ENCODE measurements around the gene NACC1.
"Not testable (repeated sequence)": the region's sequence is repeated elsewhere in the genome, so short reads cannot be mapped to it uniquely, and the experiment has no call there.

NACC1 gene

DNA sequence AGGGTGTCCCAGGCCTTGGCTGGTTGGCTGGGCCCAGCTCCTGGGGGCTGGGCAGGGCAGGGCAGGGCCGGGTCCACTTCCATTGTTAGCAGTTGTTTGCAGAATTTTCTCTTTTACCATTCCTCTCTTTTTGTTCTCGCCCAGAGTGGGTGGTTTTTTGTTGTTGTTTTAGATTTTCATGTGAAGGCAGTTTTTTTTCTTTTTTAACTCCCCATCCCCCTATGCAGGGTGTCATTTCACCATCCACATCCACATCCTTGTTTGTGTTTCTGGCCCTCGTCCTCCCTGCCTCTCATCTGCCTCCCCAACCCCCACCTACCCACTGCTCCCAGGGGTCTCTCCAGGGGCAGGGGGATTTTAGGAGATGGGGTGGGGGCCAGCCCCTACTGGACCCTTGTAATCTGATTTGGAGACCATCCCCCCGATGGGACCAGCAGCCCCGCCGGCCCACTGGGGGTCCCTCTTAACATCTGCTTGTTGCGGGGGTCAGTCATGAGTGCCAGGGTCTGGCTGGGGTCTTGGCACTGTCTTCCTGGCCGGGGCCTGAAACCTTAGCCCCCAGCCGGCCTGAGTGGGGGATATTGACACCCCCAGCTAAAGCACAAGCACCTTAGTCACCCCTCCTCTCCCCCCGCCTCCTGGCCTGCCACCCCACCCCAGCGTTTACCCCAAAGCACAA lies 21.7 kb downstream of the NACC1 start:
- Histone ChIP-seq H3K9me3 (ENCODE audit: low read length) (no peaks in the 10 kb centered on the region), H3K4me3 (ENCODE audit: low read length) (no peak overlapping the region), H3K4me1 (ENCODE audit: insufficient read depth, low read length) (peaks cover 2% of the 10 kb centered on the region), H3K27me3 (ENCODE audit: insufficient read depth, low read length) (no peaks in the 10 kb centered on the region), H2AFZ (ENCODE audit: low read depth, low read length) (no peak overlapping the region), H3K36me3 (ENCODE audit: insufficient read depth, low read length) (peaks cover 47% of the 10 kb centered on the region)

DNA sequence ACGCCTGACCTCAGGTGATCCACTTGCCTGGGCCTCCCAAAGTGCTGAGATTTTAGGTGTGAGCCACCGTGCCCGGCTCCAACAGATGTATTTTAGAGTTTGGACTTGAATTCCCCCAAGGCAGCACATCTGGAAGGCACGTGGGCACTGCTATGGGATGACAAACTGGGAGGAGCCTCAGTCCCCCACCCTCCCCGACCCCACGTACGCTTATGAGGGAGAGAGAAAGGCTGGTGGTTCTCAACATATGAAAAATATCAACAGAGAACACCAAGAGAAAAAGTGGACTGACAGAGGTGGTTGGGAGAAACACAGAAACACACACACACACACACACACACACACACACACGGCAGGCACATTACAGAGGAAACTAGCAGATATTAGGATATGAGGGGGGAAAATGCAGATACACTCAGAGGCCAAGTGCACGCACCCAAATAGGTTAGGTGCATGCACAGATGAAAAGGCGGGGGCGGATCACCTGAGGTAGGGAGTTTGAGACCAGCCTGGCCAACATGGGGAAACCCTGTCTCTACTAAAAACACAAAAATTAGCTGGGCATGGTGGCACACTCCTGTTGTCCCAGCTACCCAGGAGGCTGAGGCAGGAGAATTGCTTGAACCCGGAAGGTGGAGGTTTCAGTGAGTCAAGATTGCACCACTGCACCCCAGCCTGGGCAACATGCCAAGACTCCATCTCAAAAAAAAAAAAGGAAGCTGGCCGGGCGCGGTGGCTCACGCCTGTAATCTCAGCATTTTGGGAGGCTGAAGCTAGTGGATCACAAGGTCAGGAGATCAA lies 28.9 kb downstream of the NACC1 start:
- Histone ChIP-seq H3K4me3 (ENCODE audit: low read length) (no peak overlapping the region), H3K4me1 (ENCODE audit: insufficient read depth, low read length) (peaks cover 2% of the 10 kb centered on the region), H2AFZ (ENCODE audit: low read depth, low read length) (no peak overlapping the region)

DNA sequence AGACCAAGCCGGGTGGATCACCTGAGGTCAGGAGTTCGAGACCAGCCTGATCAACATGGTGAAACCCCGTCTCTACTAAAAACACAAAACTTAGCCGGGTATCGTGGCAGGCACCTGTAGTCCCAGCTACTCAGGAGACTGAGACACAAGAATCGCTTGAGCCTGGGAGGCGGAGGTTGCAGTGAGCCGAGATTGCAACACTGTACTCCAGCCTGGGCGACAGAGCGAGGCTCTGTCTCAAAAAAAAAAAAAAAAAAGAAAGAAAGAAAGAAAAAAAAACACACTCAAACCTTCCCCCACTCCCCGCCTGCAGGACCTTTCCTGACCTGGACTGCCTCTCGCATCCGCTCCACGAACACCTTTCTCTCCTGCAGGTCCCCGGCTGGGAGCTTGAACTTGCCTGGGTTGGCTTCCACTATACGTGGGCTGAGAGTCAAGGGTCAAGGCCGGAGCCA lies 31.1 kb downstream of the NACC1 start:
- not testable (repeated sequence) for H3K36me3 ChIP-seq (ENCODE audit: insufficient read depth, low read length); H3K4me1 ChIP-seq (ENCODE audit: insufficient read depth, low read length); H3K9me3 ChIP-seq (ENCODE audit: low read length); H3K27me3 ChIP-seq (ENCODE audit: insufficient read depth, low read length)
- H3K4me3 ChIP-seq (ENCODE audit: low read length), result peak overlapping the region; percentile 90
- peak overlapping the region; percentile 44 for H2AFZ ChIP-seq (ENCODE audit: low read depth, low read length)

More for the DNA sequence above, 28.9 kb downstream of the NACC1 start:
- Histone ChIP-seq H3K9me3 (ENCODE audit: low read length) (no peaks in the 10 kb centered on the region), H3K36me3 (ENCODE audit: insufficient read depth, low read length) (peaks cover 6% of the 10 kb centered on the region), H3K27me3 (ENCODE audit: insufficient read depth, low read length) (no peaks in the 10 kb centered on the region)

DNA sequence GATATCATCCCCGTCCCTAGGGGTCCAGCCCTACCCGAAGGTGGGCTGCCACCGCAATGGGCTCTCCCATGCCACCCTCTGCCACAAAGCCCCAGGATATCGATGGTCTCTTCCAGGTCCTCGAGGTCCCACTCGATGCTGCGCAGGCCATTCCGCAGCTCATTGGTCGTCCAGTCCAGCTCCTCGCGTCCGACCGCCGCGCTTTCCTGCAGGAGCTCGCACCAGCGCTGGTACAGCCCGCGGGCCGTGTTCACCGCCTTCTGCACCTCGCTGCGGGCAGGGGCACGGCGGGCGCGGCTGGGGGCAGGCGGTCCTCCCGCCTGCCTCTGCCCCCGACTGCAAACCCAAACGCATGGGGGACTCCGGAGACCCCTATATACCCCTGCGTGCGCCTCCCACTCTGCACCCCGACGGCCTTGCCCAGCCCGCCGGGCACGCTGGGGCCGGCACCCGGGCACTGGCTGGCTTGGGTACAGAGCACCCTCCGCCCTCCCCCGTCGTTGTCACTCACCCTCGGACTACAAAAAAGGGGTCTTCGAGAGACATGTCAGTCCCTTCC lies 31.6 kb downstream of the NACC1 start:
- Histone ChIP-seq H3K4me1 (ENCODE audit: insufficient read depth, low read length) (peaks cover 13% of the 10 kb centered on the region), H3K36me3 (ENCODE audit: insufficient read depth, low read length) (peaks cover under 1% of the 10 kb centered on the region), H3K9me3 (ENCODE audit: low read length) (no peaks in the 10 kb centered on the region), H3K27me3 (ENCODE audit: insufficient read depth, low read length) (no peaks in the 10 kb centered on the region), H2AFZ (ENCODE audit: low read depth, low read length) (peak overlapping the region; percentile 44), H3K4me3 (ENCODE audit: low read length) (peak overlapping the region; percentile 90)

DNA sequence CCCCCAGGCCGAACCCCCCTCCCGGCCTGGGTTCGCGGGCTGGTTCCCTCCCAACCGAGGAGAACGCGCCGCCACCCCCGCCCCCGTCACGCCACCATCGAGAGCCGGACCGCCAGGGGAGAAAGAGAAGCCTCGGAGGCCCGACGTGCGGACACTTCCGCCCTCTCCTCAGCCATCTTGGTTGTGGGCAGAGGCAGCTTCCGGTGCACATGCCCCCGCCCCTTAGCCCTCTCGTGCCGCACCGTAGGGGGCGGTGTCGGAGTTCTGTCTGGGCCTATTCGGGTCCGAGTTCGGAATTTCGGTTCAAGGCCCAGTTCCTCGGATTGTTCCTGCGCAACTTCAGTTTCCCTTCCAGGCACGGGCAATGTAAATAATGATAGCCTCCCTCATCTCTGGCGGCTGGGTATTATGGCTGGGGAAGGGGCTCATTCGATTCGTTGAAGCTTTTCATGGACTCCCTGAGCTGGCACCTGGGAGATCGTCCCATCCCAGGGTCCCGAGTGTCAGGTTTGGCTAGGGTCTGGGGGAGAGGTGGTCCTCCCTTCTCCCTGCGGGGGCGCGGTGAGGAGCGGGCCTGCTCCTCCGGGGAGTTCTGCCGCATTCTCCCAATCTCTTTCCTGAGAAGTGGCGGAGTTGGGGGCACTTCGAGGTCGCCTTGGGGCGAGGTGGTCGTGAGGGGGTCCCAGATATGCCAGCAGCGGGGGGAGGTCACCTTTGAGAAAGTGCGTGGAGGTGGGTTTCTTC lies 32.3 kb downstream of the NACC1 start, which contains the start of the genes IER2 and STX10:
Gene IER2, plus strand, starts transcription at position 225 of the 744 bp plus-strand sequence. CDS start 2,776 bp downstream, outside the sequence.
Gene STX10, minus strand, starts transcription at position 189 of the 744 bp plus-strand sequence. CDS start 202 bp downstream, outside the sequence.
- no peaks in the 10 kb centered on the region for H3K9me3 ChIP-seq (ENCODE audit: low read length)
- H3K4me1 ChIP-seq (ENCODE audit: insufficient read depth, low read length), result peaks cover 19% of the 10 kb centered on the region
- peak within 1 kb of the TSS; percentile 90 for H3K4me3 ChIP-seq (ENCODE audit: low read length)
- no peaks in the 10 kb centered on the region for H3K27me3 ChIP-seq (ENCODE audit: insufficient read depth, low read length)
- peak within 1 kb of the TSS; percentile 44 for H2AFZ ChIP-seq (ENCODE audit: low read depth, low read length)
- H3K36me3 ChIP-seq (ENCODE audit: insufficient read depth, low read length), result no peaks in the 10 kb centered on the region

DNA sequence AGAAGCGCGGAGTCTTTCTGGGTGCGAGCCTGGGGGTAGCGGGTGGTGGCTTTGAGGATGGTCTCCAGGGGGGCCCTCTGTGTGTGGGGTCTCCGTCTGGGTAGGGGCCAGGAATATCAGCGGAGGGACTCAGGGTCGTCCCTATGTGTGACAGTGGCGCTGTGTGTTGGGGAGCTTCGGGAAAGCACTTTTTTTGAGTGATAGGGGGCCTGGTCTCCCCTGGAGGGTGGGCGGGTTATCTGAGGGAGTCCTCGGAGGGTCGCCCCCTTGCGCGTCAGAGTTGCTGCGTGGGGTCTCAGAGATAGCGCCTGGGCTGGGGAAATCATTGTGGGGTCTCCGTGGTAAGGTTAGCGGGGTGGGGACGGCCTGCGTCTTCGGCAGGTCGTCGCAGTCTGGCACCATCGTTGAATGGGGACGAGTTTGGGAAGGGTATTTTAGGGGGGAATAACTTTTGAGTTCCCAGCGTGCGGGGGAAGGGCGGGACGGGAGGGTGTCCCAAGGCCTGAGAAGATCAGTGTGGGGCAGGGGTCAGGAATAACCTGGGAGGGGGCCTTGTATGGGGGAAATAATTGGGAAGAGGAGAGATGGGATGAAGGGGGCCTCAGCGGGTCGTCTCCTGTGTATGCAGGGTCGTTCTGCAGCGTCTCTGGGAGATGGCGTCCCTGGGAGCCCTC lies 33.0 kb downstream of the NACC1 start:
- Histone ChIP-seq H3K27me3 (ENCODE audit: insufficient read depth, low read length) (no peaks in the 10 kb centered on the region), H3K4me3 (ENCODE audit: low read length) (peak overlapping the region; percentile 90), H3K36me3 (ENCODE audit: insufficient read depth, low read length) (no peaks in the 10 kb centered on the region), H3K9me3 (ENCODE audit: low read length) (no peaks in the 10 kb centered on the region), H2AFZ (ENCODE audit: low read depth, low read length) (peak overlapping the region; percentile 44), H3K4me1 (ENCODE audit: insufficient read depth, low read length) (peaks cover 24% of the 10 kb centered on the region)

DNA sequence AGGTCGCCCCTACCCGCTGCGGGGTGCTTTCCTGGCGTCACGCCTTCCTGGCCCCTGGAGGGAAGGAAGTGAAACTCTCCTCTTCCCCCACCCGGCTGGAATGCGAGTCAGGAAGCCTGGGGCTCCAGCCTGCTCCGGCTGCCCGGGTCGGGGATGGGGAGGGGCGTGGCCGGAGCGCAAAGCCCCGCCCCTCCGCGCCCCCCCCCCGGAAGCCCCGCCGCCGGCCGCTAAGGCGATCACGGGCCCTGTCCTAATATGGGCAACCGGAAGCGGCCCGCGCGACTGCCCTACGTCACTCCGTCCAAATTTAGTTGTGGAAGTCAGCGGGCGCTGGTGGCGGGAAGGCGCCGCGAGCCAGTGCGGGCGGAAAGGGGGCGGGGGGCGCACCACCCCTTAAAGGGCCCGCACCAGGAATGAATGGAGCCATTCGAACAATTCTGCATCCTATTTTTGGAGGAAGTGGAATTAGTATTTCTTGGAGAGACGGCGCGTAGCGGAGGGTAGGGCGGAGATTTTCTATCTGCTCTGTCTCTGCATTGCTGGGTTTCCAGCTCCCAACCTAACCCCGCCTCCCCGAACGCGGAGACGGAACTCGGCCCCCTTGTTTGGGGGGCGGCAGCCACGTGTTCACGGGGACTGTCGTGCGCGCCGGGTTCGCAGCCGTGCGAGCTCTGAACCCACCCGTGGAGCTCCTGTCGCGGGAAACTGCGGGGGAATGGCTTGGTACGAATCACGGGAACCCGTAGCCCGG lies 33.7 kb downstream of the NACC1 start:
- Histone ChIP-seq H3K27me3 (ENCODE audit: insufficient read depth, low read length) (no peaks in the 10 kb centered on the region), H2AFZ (ENCODE audit: low read depth, low read length) (peak overlapping the region; percentile 85), H3K4me3 (ENCODE audit: low read length) (peak overlapping the region; percentile 90), H3K9me3 (ENCODE audit: low read length) (no peaks in the 10 kb centered on the region), H3K36me3 (ENCODE audit: insufficient read depth, low read length) (no peaks in the 10 kb centered on the region), H3K4me1 (ENCODE audit: insufficient read depth, low read length) (peaks cover 28% of the 10 kb centered on the region)

DNA sequence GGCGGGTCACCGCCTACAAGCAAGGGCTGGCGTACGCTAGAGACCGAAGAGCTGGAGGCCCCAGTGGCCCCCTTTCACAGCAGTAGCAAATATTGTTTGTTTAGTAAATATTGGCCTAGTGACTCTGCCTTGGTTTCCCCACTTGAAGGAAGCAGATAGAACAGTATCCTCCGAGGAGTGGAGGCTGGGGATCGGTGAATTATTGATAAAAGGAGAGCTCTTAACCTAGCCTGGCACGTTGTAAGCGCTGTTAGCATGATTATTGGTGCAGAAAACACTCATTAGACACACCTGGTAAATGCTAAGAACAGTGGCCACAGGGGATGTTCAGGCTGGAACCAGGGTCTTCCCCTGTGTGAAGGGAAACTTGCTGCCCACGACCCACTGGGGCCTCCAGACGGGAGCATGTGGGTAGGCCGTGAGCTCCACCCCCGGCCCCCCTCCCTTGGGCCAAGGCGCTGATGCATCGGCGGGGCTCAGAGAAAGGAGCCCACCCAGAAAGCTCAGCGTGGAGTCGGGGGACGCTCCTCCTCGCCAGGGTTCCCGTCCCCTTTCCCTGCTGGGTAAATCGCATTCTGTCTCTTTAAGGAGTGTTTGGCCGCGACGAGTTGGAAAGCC lies 34.4 kb downstream of the NACC1 start:
- no peaks in the 10 kb centered on the region for H3K9me3 ChIP-seq (ENCODE audit: low read length)
- peak overlapping the region; percentile 82 for H3K4me3 ChIP-seq (ENCODE audit: low read length)
- peaks cover 28% of the 10 kb centered on the region for H3K4me1 ChIP-seq (ENCODE audit: insufficient read depth, low read length)
- no peaks in the 10 kb centered on the region for H3K36me3 ChIP-seq (ENCODE audit: insufficient read depth, low read length)
- no peaks in the 10 kb centered on the region for H3K27me3 ChIP-seq (ENCODE audit: insufficient read depth, low read length)
- peak overlapping the region; percentile 85 for H2AFZ ChIP-seq (ENCODE audit: low read depth, low read length)

DNA sequence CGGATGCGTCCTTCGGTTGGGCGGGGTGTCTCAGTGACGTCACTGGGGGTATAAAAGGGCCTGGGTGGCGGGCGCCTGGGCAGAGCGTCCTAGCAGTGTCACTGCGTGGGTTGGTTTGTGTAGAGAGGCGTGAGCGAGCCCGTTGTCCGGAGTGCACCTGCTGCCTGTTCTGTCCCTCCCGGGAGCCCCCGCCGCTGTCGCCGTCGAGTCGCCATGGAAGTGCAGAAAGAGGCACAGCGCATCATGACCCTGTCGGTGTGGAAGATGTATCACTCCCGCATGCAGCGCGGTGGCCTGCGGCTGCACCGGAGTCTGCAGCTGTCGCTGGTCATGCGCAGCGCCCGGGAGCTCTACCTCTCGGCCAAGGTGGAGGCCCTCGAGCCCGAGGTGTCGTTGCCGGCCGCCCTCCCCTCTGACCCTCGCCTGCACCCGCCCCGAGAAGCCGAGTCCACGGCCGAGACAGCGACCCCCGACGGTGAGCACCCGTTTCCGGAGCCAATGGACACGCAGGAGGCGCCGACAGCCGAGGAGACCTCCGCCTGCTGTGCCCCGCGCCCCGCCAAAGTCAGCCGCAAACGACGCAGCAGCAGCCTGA lies 35.0 kb downstream of the NACC1 start:
- Histone ChIP-seq H3K9me3 (ENCODE audit: low read length) (no peaks in the 10 kb centered on the region), H3K27me3 (ENCODE audit: insufficient read depth, low read length) (no peaks in the 10 kb centered on the region), H3K4me1 (ENCODE audit: insufficient read depth, low read length) (peaks cover 28% of the 10 kb centered on the region), H2AFZ (ENCODE audit: low read depth, low read length) (no peak overlapping the region), H3K36me3 (ENCODE audit: insufficient read depth, low read length) (no peaks in the 10 kb centered on the region), H3K4me3 (ENCODE audit: low read length) (peak overlapping the region; percentile 82)

DNA sequence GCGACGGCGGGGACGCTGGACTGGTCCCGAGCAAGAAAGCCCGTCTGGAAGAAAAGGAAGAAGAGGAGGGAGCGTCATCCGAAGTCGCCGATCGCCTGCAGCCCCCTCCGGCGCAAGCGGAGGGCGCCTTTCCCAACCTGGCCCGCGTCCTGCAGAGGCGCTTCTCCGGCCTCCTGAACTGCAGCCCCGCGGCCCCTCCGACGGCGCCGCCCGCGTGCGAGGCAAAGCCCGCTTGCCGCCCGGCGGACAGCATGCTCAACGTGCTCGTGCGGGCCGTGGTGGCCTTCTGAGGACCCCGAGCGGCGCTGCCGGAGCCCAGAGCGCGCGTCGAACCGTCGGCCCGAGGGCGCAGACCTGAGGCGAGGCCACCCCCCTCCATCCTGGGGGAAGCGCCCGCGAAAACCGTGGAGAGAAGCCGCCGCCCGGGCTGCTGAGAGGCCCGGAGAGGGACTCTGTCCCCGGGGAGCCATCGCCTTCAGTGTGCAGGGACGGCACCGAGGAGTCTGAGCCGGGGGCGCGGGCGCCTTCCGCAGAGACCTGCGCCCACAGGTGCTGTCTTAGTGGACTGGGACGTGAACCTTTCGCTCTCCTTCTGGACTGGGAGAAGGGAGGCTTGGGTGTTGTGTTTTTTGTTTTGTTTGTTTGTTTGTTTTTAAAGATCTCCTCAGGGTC lies 35.6 kb downstream of the NACC1 start:
- no peaks in the 10 kb centered on the region for H3K27me3 ChIP-seq (ENCODE audit: insufficient read depth, low read length)
- peaks cover 27% of the 10 kb centered on the region for H3K4me1 ChIP-seq (ENCODE audit: insufficient read depth, low read length)
- no peaks in the 10 kb centered on the region for H3K36me3 ChIP-seq (ENCODE audit: insufficient read depth, low read length)
- H3K9me3 ChIP-seq (ENCODE audit: low read length), result no peaks in the 10 kb centered on the region
- no peak overlapping the region for H2AFZ ChIP-seq (ENCODE audit: low read depth, low read length)
- H3K4me3 ChIP-seq (ENCODE audit: low read length), result peak overlapping the region; percentile 82

DNA sequence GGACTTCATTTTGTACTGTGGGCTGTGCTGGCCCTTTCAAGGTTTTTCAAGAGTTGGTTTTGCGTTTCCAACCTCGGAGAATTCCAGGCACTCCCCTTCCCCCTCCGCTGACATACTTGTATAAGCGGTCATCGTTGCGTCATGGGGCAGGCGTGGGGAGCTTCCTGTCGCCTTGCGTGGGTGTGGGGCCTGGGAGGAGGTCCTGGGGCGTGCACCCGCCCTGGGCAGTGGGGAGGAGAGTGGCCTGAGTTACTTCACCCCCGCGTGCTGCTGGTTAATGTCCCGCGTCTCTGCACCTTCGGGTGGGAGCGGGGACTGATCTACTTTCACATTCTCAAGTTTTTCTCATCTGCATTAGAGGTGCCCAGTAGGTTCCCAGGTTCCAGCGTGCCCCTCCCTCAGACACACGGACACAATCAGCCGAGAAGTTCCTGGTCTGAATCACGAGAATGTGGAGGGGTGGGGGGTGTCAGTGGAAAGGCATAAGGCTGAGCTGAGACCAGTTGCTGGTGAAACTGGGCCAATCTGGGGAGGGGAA lies 36.2 kb downstream of the NACC1 start:
- H3K36me3 ChIP-seq (ENCODE audit: insufficient read depth, low read length), result no peaks in the 10 kb centered on the region
- H3K4me1 ChIP-seq (ENCODE audit: insufficient read depth, low read length), result peaks cover 25% of the 10 kb centered on the region
- H3K9me3 ChIP-seq (ENCODE audit: low read length), result no peaks in the 10 kb centered on the region
- H3K4me3 ChIP-seq (ENCODE audit: low read length), result peak overlapping the region; percentile 82
- H3K27me3 ChIP-seq (ENCODE audit: insufficient read depth, low read length), result no peaks in the 10 kb centered on the region
- no peak overlapping the region for H2AFZ ChIP-seq (ENCODE audit: low read depth, low read length)
